ENCODE data around the gene CMTR1. TPM values are rescaled to one million over a fixed set of nuclear protein-coding genes. Genes with fewer than 3 reads are reported as not detected.

CMTR1 gene
- total and polyA plus RNA-seq, 4 donors: 4.7 to 25.5 (median 18.8) TPM

- no peak for DNase-seq (ENCODE audit: low spot score)
- Histone ChIP-seq H3K9me3 (ENCODE audit: control insufficient read depth in 4 of 4, low read length in 3 of 4) (no peaks in the 10 kb centered on the region), H3K27ac (ENCODE audit: low read depth in 1 of 2, low read length in 2 of 2) (no peak overlapping the region), H3K4me1 (ENCODE audit: control insufficient read depth in 4 of 4, insufficient read depth in 4 of 4, low read length in 3 of 4) (peaks cover 7 to 31% (median 22%) of the 10 kb centered on the region in 4 donors), H3K4me3 (ENCODE audit: low read depth in 1 of 3, low read length in 3 of 3) (no peak overlapping the region), H3K27me3 (ENCODE audit: control insufficient read depth in 4 of 4, insufficient read depth in 4 of 4, low read length in 3 of 4) (no peaks in the 10 kb centered on the region), H3K36me3 (ENCODE audit: control insufficient read depth in 4 of 4, insufficient read depth in 3 of 4, low read depth in 1 of 4, low read length in 3 of 4) (no peaks in the 10 kb centered on the region), H3K9ac (ENCODE audit: low read depth in 1 of 2, low read length in 2 of 2) (no peak overlapping the region)
- TF ChIP-seq REST (IDR thresholded peaks at IDR 0.05) (no peak), ATF3 (IDR thresholded peaks at IDR 0.05) (no peak), HNF4G (IDR thresholded peaks at IDR 0.05) (no peak), FOXA2 (IDR thresholded peaks at IDR 0.05) (no peak), CTCF (IDR thresholded peaks at IDR 0.05; ENCODE audit: low read depth, low read length, missing input control) (no peak), JUND (IDR thresholded peaks at IDR 0.05) (no peak), YY1 (IDR thresholded peaks at IDR 0.05) (no peak), NR2F2 (IDR thresholded peaks at IDR 0.05) (no peak), RAD21 (IDR thresholded peaks at IDR 0.05) (no peak), TAF1 (conservative IDR thresholded peaks at IDR 0.05) (no peak)
- WGBS: 74% methylated on average over 9 of the region's 9 CpGs
Measured at GRCh38 chr6:37513155-37513554, 80.1 kb downstream of the CMTR1 start.

GRCh38 chr6:37513576-37513975, 80.6 kb downstream of the CMTR1 start:
- Histone ChIP-seq H3K4me1 (ENCODE audit: control insufficient read depth in 4 of 4, insufficient read depth in 4 of 4, low read length in 3 of 4) (peaks cover 7 to 32% (median 23%) of the 10 kb centered on the region in 4 donors), H3K4me3 (ENCODE audit: low read depth in 1 of 3, low read length in 3 of 3) (no peak overlapping the region), H3K9ac (ENCODE audit: low read depth in 1 of 2, low read length in 2 of 2) (no peak overlapping the region), H3K27ac (ENCODE audit: low read depth in 1 of 2, low read length in 2 of 2) (no peak overlapping the region), H3K27me3 (ENCODE audit: control insufficient read depth in 4 of 4, insufficient read depth in 4 of 4, low read length in 3 of 4) (no peaks in the 10 kb centered on the region), H3K9me3 (ENCODE audit: control insufficient read depth in 4 of 4, low read length in 3 of 4) (no peaks in the 10 kb centered on the region), H3K36me3 (ENCODE audit: control insufficient read depth in 4 of 4, insufficient read depth in 3 of 4, low read depth in 1 of 4, low read length in 3 of 4) (no peaks in the 10 kb centered on the region)
- TF ChIP-seq GABPA (IDR thresholded peaks at IDR 0.05 in 1 of 2, conservative IDR thresholded peaks at IDR 0.05 in 1 of 2) (no peak), YY1 (IDR thresholded peaks at IDR 0.05) (no peak), FOXA2 (IDR thresholded peaks at IDR 0.05) (no peak), ATF3 (IDR thresholded peaks at IDR 0.05) (no peak), ZBTB33 (IDR thresholded peaks at IDR 0.05) (no peak), TAF1 (conservative IDR thresholded peaks at IDR 0.05) (no peak), CTCF (IDR thresholded peaks at IDR 0.05; ENCODE audit: low read depth, low read length, missing input control) (no peak), HNF4A (conservative IDR thresholded peaks at IDR 0.05) (no peak), NR2F2 (IDR thresholded peaks at IDR 0.05) (no peak)
- no peak for DNase-seq (ENCODE audit: low spot score)
- 65% methylated on average over 10 of the region's 10 CpGs for WGBS
